NCI-H446 treated with DMSO at 0.1 percent for 48 hours (cell line): ENCODE measurements around the gene CAV3.

Experiments used
- DNase-seq: peaks from one replicate; lab custom pipeline; 2025; lab: John Stamatoyannopoulos, UW

The CAV3 gene

DNA sequence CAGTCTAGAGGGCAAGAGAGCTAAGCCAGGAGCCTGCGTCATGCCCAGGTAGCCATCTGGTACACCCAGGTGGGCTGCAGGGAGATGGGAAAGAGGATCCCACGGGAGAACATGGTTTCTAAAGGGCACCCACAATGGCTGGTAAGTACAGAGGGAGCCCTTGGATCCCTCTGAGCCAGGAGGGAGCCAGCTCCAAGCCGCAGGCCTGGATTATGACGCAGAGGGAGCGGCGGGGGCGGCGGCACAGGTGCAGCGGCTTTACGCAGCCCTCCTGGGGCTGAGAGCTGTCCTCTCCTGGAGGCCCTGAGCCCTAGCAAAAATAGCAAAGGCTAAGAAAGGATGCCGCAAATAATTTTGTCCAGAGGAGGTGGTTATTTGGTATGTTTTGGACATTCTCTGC lies 2.8 kb downstream of the CAV3 start:
- no peak for DNase-seq

DNA sequence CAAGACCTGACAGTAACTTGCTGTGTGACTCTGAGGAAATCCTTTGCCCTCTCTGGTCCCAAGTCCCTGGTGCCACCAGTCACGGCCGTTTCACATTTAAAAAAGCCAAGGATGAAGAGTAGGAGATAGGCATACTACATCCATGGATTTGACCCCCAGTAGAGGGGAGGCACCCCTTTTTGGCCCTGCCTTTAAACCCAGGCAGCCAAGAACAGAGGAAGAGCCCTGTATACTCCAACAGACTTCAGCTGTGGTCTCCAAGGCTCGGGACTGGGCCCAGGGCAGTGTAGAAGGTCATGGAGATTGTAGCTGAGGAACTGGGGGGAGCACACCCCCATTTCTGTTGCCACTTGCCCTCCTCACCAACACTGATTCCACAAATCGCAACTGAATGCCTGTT lies 3.7 kb downstream of the CAV3 start:
- no peak for DNase-seq

DNA sequence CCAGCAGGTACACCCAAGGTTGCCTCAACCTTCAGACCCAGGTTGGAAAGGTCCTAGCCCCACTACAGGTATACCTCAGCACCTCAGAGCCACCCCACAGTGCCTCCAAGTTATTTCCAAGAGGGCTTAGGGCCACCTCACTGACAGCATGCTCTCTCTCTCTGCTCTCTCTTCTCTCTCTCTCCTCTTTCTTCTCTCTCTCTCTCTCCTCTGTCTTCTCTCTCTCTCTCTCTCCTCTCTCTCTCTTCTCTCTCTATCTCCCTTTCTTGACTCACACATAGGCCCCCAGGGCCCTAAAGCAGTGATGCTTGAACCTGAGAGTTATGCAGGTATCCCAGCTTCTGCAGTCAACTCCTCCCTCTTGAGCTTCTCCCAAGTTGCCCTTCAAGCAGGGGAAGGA lies 4.2 kb downstream of the CAV3 start:
- DNase-seq = no peak

DNA sequence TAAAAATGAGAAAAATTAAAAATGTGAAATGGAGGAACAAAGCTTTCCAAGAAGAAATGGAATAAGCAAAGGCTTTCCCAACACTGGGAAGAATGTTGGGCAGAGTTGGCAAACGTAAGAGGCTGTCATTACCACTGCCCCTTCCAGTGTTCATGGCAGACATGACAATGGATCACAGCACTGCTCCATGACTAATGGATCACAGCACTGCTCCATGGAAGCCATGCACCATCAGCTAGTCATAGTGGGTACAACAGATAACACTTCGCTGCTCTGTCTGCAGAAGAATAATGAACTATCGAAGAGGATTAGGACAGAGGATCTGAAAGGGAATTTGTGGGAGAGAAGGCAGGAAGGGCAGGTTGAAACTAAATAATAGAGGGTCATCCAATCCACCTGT lies 5.0 kb downstream of the CAV3 start:
- DNase-seq = no peak

DNA sequence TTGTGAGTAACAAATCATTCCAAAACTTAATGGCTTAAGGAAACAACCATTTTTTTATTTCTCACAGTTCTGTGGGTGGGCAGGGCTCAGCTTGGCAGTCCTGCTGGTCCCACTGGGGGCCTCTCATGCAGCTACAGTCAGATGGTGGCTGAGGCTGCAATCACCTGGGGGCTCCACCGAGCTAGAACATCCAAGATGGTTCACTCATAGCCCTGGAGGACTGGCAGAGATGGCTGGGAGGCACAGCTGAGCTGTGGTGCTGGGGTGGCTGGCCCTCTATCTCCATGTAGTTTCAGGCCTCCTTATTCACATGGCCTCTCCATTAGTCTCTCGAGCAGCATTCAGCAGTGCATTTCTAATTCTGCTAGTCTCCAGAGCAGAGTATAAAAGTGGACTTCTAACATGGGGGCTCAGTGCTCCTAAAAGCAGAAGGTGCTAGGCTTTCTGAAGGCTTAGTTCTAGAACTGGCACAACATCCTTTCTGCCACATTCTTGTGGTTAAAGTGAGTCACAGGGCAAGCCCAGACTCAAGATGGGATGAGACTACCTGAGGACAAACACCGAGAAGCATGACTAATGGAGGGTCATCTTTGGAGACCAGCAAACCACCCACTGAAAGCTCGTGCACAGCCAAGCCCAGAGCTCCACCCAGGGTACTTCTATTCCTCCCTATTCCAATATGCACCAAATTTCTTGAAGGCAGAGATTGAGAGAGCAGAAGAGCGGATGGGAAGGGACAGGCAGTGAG lies 6.3 kb downstream of the CAV3 start:
- DNase-seq = no peak

DNA sequence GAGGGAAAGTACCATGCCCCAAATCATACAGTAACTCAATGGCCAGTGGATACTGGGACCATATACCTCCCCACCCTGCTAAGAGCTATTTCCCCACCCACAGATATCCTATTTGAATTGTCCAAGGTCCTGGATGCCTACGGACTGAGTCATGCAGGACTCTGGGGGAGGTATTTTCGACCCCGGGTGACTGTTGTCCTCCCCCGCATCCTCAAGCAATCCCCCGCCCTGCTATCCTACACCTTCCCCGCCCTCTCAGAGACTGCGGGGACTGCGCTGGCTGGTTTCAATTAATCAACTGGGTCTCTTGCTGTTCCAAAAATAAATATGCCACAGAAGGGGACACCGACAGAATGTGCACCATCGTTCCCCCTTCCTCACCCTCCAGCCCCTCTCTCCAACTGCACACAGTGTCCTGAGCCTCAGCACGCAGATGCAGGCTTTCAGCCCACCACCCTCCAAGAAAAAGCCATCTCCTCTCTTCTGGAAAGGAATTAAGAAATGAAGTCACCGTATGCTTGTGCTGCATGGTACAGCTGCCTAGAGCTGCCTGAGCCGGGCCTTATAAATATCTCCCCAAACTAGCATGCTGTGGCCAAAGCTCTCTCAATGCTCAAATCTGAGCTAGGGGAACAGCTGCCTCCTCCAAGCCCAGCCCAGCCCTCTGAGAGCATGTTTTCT lies 8.1 kb downstream of the CAV3 start:
- DNase-seq = no peak

DNA sequence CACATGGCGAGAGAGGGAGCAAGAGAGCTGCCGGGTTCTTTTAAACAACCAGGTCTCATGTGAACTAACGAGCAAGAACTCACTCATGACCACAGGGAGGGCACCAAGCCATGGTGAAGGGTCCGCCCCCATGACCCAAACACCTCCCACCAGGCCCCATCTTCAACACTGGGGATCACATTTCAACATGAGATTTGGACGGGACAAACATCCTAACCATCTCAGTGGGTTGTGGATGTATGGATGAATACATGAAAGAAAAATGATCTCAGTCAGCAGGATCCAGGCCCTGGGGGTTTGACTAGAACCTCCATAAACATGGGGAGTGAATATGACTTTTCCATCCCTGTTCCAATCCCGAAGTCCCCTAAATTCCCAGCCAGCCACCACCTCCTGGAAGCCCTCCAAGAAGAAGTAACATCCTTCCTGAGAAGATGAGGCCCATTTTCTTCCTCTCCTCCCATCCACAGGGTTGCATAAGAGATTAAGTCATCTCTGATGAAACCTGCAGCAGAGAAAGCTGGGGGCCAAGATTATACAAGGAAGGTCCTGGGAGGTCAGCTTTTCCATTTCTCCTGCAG lies 9.5 kb downstream of the CAV3 start:
- no peak for DNase-seq

DNA sequence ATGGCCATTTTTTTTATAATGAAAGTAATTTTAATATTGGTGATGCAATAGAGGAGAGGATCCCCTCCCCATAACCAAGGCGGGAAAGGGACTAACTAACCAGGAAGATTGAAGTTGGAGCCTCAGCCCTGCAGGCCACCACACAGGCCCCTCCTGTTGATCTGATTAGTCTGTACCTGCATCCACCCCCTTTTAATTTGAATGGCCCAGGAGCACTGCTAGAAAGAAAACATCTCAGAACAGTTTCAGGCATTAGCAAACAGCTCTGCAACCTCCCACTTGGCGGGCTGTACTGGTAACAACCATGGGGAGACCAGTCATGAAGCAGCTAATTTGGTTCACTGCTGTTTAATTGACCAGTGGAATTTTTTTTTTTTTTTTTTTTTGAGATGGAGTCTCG lies 10.3 kb downstream of the CAV3 start:
- DNase-seq = no peak

DNA sequence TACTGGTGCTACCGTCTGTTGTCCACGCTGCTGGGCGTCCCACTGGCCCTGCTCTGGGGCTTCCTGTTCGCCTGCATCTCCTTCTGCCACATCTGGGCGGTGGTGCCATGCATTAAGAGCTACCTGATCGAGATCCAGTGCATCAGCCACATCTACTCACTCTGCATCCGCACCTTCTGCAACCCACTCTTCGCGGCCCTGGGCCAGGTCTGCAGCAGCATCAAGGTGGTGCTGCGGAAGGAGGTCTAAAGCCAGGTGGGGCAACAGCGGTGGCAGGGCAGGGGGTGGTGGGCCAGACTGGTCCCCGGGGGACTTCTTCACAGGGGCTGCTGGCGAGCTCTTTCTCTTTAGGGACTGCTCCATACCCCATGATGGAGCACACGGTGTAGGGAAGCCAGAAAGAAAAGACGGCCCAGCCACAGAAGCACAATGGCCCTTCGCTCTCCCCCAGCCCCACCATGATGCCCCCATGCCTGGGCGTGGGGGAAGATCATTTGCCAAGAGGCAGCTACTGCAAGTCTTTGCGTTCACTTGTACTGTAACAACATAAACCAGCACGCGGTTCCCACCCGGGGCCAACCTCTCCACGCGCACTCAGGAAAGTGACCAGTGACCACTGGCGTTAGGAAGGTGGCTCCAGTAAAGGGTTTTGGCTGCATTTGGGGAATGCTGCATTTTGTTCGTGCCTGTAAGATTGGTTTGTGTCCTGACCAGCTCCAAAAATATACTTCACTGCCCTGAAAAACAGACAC lies 12.2 kb downstream of the CAV3 start:
- no peak for DNase-seq

DNA sequence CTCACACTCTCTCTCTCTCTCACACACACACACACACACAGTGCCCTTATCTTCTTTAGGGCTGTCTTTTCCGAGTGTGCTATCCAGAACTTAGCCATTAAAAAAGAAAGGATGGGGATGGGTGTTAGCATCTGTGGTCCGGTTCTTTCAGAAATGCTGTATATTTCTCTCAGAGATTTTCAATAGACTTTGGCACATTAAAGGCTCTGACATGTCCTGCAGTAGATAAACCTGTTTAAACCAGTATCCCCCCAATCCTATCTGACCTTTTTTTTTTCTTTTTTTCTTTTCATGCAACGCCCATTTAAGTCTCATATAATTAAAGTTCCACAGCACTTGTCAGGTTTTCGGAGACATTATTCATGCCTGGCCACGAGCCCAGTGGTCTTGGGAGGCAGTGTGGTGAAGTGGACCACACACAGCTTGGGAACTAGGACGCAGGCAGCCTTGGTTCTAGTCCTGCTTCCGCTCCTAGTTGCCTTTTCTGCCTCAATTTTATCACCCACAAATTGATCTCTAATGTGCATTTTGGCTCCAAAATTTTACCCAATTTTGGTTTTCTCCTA lies 13.3 kb downstream of the CAV3 start:
- no peak for DNase-seq

DNA sequence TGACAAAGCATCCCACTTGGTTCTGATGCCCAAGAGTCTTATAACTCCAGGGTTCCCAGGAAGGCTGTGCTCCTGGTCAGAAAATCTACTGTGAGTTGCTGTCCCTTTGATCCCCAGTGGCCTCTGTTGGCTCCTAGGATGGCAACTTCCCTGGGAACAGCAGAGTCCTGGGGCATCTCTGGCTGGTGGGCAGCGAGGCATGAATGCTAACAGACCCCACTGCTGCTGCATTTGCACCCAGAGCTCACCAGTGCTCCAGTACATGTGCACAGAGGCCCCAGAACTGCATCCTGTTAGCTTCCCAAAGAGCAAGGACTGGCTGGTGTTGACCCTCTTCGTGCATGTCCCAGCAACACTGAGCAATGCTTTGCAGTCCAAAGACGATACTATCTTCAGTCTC lies 15.7 kb downstream of the CAV3 start:
- DNase-seq = no peak

DNA sequence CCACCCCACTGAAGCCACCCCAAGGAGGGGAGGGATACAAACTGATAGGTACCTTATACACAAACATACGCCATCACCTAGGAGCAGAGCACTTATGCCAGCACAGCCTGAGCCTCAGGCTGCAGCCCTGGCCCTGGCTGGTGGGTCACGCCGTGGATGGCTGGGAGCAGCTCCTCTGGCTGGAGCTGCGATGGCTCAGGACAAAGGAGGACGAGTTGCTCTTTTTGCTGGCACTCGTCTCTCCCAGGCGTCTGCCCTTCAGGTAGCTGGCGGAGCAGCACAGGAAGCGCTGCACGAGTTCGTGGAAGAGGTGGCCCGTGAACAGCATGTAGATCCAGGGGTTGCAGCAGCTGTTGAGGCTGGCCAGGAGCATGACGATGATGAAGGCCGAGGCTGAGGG lies 19.2 kb downstream of the CAV3 start:
- no peak for DNase-seq

DNA sequence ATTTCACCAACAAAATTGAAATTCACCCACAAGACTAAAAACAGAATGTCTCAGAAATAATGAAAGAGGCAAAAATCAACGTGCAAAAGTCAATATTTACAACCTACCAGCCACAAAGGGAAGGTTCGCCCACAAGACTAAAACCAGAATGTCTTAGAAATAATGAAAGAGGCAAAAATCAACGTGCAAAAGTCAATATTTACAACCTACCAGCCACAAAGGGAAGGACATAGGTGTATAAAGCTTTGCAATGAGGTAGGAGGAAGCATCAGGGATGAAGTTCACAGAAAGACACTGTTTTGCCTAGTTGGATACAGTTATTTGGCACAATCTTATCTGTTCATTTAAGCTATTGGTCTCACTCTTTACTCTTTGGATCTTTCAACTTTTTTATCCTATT lies 21.5 kb downstream of the CAV3 start:
- no peak for DNase-seq

DNA sequence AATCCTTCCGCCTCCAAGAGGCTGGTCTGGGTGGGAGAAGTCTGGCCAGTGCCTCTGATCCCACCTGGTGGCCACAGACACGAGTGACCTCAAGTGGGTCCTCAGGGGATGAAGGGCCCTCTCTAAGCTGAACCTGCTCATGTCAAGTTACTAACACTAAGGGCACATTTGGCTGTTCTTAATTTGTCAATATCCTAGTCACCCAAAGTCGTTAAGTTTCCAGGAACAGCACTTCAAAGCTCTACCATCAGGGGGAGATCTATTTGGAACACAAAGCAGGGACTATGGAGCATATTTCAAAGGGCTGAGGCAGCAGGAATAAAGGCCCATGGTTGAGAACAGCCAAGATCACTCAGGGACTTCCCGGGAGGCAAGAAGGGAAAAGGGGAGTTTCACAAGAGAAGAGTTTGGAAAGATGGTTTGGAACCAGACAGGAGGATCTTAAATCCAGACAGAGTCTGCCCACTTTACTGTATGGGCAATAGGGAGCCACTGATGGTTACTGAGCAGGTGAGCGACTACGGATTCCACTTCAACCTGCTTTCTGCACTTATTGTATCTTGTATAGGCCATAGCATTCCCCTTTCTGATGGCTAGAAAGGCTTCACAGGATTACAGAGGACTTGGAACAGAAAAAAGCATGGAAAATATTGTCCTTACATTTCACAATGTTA lies 22.1 kb downstream of the CAV3 start:
- DNase-seq = no peak

DNA sequence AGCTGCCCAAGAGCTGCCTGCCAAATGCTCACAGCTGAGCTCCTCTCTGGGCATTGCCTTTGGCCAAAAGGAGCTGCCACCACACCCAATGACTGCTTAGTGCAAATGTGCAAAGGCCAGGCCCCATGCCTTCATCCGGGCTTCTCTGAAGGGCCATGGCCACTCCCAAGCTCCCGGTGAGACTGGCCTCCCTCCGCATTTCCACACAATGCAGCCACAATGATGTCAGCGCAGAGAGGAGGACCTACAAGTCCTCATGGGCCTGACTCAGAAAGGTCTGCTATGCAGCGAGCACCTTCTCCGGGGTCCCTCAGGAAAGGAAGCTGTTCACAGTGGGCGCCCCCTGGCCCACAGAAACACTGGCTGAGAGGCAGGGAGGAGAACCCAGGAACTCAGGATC lies 23.1 kb downstream of the CAV3 start:
- DNase-seq = no peak

DNA sequence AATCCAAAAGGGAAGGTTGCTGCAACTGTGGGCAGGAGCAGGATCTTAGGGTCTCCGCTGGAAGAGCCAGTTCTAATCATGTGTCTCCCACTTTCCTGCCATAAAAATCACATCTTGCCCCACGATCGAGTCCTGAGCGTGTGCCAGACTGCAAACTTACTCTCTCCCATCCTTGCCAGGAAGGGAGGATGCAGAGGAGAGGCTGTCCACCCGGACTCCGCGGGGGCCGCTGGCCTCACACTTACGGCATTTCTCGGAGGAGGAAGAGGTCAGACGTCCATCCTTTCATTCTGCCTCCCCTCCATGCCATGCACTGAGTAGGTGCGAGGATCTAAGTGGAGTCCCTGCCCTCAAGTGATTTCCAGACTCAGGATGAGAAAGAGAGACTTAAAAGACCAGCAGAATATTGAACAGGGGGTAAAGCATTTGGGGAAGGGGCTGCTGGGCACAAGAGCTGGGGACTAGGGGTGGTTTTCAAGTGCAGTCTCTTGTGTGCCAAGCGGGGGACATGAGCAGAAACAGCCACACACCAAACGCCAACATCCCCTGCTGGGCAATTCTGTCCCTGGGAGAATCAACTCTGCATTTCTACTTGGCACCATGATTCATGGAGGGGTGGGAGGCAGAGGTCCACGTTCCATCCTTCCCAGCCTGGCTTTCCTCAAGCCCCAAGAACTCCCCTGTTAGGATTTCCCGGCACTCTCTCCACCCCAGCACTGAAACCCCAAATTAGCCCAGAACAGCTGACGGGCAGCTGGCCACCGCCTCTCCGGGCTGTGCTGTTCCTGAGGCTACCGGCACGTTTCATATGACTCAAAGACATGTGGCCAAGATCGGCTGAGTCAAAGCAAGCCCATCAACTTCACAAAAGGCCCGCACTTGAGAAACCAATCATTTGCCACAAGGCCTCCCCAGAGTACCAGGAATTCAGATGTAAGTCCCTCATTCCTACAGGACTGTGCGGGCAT lies 24.2 kb downstream of the CAV3 start:
- no peak for DNase-seq

DNA sequence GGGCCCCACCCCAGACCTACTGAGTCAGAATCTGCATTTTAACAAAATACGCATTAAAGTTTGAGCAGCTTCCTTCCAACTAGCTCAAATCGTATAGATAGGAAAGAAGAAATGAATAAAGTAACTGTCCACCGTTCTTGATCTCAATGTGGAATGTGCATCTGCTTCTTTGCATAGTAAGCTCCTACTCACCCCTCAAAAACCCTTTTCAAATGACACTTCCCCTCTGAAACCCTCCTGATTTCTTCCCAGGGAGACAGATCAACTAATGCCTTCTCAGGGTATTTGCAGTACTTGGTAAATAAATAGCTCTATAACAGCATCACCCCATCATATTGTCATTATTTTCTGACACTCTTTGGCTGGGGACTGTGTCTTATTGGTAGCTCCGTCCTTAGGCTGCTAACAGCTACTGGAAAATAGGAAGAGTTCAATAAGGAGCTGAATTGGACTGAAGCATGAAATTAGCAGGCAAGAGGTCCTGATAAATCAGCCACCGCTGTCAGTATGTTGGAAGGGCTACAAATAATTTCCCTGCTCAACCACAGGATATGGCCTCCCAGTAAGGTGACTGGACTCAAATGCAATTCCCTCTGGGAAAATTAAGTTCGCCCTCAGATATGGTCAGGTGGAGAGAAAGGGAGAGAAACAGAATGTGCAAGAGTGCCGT lies 25.6 kb downstream of the CAV3 start:
- no peak for DNase-seq

DNA sequence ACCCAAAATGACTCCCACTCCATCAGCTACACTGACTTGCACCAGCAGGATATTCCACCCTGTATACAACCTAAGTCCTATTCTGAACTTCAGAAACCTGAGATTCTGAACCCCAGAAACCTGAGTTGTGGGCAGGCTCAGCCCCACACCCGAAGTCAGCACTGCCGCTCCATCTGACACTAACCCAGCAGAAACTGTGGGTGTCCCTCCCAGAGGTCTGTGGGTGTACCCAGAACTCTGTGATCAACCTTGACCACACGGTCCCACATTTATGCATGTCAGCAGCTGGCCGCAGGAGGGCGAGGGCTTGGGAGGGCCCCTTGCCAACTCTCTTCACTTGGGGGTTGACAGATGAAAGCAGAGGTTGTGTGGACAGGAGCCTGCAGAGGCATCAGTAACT lies 26.5 kb downstream of the CAV3 start:
- no peak for DNase-seq

DNA sequence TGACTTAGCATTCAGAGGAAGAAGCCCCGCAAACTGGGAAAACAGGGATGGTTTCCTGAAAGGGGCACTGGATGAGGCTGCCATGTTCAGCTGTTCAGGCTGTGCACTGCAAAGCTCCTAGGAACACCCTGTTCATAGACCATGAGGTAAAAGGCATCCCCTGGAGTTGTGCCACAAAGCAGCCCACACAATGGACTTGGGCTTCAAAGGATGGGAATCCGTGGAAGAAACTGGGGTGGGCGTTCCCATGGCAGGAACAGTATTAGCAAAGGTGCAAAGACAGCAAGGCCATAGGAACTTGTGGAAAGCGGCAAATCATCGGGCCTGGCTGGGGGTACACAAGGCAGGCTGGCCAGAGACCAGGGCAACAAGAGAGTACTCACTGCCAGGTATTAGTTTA lies 26.9 kb downstream of the CAV3 start:
- no peak for DNase-seq

DNA sequence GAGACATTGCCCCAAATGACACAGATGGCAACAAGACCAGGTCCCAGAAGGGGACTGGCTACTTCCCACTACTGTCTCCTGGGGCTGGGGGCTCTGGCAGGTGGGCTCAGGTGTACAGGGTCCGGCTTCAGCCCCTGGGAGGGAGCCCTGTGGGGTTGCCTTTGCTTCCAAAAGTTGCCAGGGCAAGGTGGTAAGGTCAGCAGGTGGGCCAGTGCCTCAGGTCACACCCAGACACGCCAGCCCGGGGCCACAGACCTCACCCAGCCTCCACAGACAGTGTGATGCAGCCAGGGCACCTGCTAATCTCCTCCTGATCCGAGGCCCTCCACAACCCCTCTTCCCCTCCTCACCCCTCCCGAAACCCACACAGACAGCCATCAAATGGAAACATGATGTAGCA lies 28.3 kb downstream of the CAV3 start:
- DNase-seq = no peak
